ENCODE measurements around the gene ALCAM.

DNA sequence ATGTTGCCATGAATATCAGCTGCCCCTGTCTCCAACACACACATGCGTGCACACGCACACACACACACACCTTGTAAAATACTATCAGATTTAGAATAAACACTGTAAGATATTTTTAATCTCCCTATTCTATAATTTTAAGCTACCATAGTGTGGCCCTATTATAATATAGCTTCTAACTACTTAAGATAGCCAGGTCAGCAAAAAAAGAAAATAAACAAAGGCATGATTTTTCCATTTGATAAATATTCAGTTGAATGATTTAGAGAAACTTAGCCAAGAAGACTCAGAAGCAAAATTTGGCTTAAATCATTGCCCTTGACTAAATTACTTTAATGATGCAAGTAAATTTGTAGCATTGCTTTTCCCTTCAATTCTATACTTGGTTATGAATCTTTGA, 162.2 kb downstream of the ALCAM start:
- no peak for TF ChIP-seq POLR2AphosphoS5 (IDR thresholded peaks at IDR 0.05)
- TF ChIP-seq, protein P1, sequence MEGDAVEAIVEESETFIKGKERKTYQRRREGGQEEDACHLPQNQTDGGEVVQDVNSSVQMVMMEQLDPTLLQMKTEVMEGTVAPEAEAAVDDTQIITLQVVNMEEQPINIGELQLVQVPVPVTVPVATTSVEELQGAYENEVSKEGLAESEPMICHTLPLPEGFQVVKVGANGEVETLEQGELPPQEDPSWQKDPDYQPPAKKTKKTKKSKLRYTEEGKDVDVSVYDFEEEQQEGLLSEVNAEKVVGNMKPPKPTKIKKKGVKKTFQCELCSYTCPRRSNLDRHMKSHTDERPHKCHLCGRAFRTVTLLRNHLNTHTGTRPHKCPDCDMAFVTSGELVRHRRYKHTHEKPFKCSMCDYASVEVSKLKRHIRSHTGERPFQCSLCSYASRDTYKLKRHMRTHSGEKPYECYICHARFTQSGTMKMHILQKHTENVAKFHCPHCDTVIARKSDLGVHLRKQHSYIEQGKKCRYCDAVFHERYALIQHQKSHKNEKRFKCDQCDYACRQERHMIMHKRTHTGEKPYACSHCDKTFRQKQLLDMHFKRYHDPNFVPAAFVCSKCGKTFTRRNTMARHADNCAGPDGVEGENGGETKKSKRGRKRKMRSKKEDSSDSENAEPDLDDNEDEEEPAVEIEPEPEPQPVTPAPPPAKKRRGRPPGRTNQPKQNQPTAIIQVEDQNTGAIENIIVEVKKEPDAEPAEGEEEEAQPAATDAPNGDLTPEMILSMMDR (IDR thresholded peaks at IDR 0.05): no peak
- no peak for TF ChIP-seq POLR2A (IDR thresholded peaks at IDR 0.05)
